Measurements from ENCODE around the gene B3GALNT2. TPM values are rescaled to one million over a fixed set of nuclear protein-coding genes. Genes with fewer than 3 reads are reported as not detected.

B3GALNT2 gene
- total RNA-seq, 2 experiments from 2014 or later, result 10.7 to 13.1 TPM

DNA sequence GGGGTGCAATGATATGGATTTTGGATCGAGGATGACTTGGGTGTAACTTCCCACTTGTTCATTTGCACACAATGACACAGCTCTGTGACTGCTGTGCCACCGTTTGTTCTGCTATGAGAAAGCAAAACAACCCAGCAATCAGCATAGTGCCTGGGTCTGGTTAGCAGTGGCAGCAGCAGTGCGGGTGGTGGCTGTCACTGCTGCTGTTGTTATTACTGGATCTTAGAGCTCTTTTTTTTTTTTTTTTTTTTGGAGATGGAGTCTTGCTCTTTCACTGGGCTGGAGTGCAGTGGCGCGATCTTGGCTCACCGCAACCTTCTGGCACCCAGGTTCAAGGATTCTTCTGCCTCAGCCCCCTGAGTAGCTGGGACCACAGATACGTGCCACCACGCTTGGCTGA, 80.2 kb downstream of the B3GALNT2 start:
- TF ChIP-seq CTCF (IDR thresholded peaks at IDR 0.05), result no peak
- Mint-ChIP-seq H3K27me3 (no peaks in the 10 kb centered on the region), H3K4me1 (ENCODE audit: low read depth) (peaks cover 27% of the 10 kb centered on the region), H3K4me3 (no peak overlapping the region), H3K27ac (no peak overlapping the region), H3K9me3 (no peaks in the 10 kb centered on the region), H3K36me3 (ENCODE audit: low read depth) (peaks cover 7% of the 10 kb centered on the region)
- intact Hi-C loops (cut with micrococcal nuclease), result no loop called here
- ChIA-PET CTCF (interaction anchor here (1.3 to 1.4 kb wide), 2 partner anchors 319 to 331 kb away, joined by 3 to 4 read pairs; no protein-coding TSS in a partner anchor), POLR2A (interaction anchor here (0.9 kb wide), 1 partner anchor 317 kb away, joined by 4 read pairs; no protein-coding TSS in a partner anchor)
- ATAC-seq, result no peak
- no peak for DNase-seq

DNA sequence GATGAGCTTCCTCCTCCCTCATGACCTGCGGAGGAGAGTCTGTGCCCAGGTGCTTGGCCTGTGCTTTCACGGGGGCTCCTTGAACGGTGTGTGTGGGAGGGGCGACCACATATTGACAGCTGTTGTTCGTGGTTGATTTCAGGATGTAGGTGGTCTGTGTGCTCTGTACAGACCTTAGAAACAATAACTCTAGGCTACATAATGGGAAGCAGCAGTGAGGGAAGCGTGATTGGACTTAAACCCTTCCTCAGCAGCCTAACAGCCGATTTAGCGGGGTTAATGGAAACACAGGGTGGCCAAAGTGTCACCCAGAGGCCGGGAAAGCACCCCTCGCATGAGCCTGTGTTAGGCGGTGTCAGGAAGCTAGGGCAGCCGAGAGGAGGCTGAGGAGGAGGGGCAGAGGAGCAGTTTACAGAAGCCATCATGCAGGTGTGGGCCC, 81.0 kb downstream of the B3GALNT2 start:
- peaks cover 7% of the 10 kb centered on the region for H3K36me3 Mint-ChIP-seq (ENCODE audit: low read depth)
- peak; percentile 74 for DNase-seq
- intact Hi-C loops (cut with micrococcal nuclease), result no loop called here
- ChIA-PET CTCF (interaction anchor here (1.3 to 1.4 kb wide), 2 partner anchors 320 to 330 kb away, joined by 3 read pairs; no protein-coding TSS in a partner anchor), POLR2A (interaction anchor here (0.9 to 1.4 kb wide), 3 partner anchors 82 to 316 kb away, joined by 3 to 5 read pairs (median 4); partner anchors contain the start of gene B3GALNT2)
- peak; percentile 94 for ATAC-seq
- H3K27ac Mint-ChIP-seq, result peak overlapping the region; percentile 54
- H3K27me3 Mint-ChIP-seq, result no peaks in the 10 kb centered on the region
- H3K4me3 Mint-ChIP-seq, result peak overlapping the region; percentile 18
- H3K4me1 Mint-ChIP-seq (ENCODE audit: low read depth), result peaks cover 27% of the 10 kb centered on the region
- H3K9me3 Mint-ChIP-seq, result no peaks in the 10 kb centered on the region
- no peak for TF ChIP-seq CTCF (IDR thresholded peaks at IDR 0.05)

DNA sequence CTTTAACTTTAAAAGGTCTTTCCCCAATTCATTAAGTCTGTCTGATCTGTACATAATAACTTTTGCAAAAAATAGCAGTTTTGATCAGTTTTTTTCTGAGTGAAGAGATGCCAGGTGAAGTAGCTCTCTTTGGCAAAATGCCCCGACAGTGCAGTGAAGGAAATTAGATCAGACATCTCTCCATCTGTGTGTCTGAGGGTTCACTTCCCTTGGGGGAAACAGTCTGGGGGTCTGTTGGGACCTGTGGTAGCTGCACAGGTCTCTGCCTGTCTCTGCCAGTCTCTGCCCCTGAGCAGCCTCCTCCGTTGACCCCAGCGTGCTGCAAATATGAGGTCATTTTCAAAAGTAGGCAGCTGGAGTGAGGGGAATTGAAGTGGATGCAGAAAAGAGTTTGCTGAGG, 82.5 kb downstream of the B3GALNT2 start:
- ATAC-seq (no peak), DNase-seq (no peak)
- no peaks in the 10 kb centered on the region for H3K27me3 Mint-ChIP-seq
- no peak overlapping the region for H3K27ac Mint-ChIP-seq
- no peaks in the 10 kb centered on the region for H3K9me3 Mint-ChIP-seq
- intact Hi-C loops (cut with micrococcal nuclease), result no loop called here
- H3K4me3 Mint-ChIP-seq, result no peak overlapping the region
- POLR2A ChIA-PET, result no interaction called here
- peaks cover 10% of the 10 kb centered on the region for H3K36me3 Mint-ChIP-seq (ENCODE audit: low read depth)
- CTCF ChIA-PET, result interaction anchor here (1.2 to 1.4 kb wide), 3 partner anchors 317 to 320 kb away, joined by 3 to 4 read pairs (median 3); no protein-coding TSS in a partner anchor
- H3K4me1 Mint-ChIP-seq (ENCODE audit: low read depth), result peaks cover 27% of the 10 kb centered on the region
- no peak for TF ChIP-seq CTCF (IDR thresholded peaks at IDR 0.05)

GRCh38 chr1:235417086-235417697, 87.1 kb downstream of the B3GALNT2 start:
- intact Hi-C loops (cut with micrococcal nuclease), result loop anchor here (1.0 to 5.0 kb wide), 4 partner anchors 90 to 320 kb away; partner anchors contain the start of genes ARID4B and GGPS1
- TF ChIP-seq CTCF (IDR thresholded peaks at IDR 0.05), result peak; percentile 81
- ATAC-seq (peak; percentile 81), DNase-seq (peak; percentile 79)
- H3K9me3 Mint-ChIP-seq, result no peaks in the 10 kb centered on the region
- ChIA-PET CTCF (interaction anchor here (0.6 to 4.0 kb wide), 85 partner anchors 9 to 928 kb away, joined by 3 to 56 read pairs (median 5); partner anchors contain the start of genes B3GALNT2 and RBM34), POLR2A (no interaction called here)
- no peak overlapping the region for H3K4me3 Mint-ChIP-seq
- peaks cover 6% of the 10 kb centered on the region for H3K4me1 Mint-ChIP-seq (ENCODE audit: low read depth)
- no peak overlapping the region for H3K27ac Mint-ChIP-seq
- no peaks in the 10 kb centered on the region for H3K27me3 Mint-ChIP-seq
- peaks cover 11% of the 10 kb centered on the region for H3K36me3 Mint-ChIP-seq (ENCODE audit: low read depth)

DNA sequence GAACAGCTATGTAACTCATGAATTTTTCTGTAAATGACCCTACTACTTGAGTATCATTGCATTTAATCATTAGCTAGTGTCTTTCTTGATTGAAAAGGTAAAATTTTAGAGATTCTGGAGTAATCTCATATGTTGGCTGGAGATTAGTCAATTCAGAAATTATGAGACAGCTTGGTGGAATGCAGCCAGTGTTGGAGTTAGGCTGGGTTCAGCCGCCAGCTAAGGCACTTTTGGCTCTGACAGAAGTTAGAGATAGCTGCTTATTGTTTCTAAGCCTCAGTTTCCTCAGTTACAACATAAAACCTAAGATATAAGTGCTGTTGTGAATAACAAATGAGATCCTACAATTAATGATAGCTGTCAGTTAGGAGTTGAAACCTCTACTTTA, 87.6 kb downstream of the B3GALNT2 start:
- no peak for TF ChIP-seq CTCF (IDR thresholded peaks at IDR 0.05)
- H3K36me3 Mint-ChIP-seq (ENCODE audit: low read depth), result peaks cover 11% of the 10 kb centered on the region
- H3K27me3 Mint-ChIP-seq, result no peaks in the 10 kb centered on the region
- no peak overlapping the region for H3K27ac Mint-ChIP-seq
- H3K4me3 Mint-ChIP-seq, result no peak overlapping the region
- DNase-seq, result no peak
- intact Hi-C loops (cut with micrococcal nuclease), result loop anchor here (1.0 to 5.0 kb wide), 4 partner anchors 89 to 320 kb away; partner anchors contain the start of genes ARID4B and GGPS1
- no peaks in the 10 kb centered on the region for H3K9me3 Mint-ChIP-seq
- ChIA-PET POLR2A (interaction anchor here (0.6 kb wide), 1 partner anchor 160 kb away, joined by 3 read pairs; no protein-coding TSS in a partner anchor), CTCF (interaction anchor here (0.6 to 4.0 kb wide), 88 partner anchors 8 to 928 kb away, joined by 3 to 56 read pairs (median 5); partner anchors contain the start of genes B3GALNT2 and RBM34)
- no peak for ATAC-seq
- peaks cover 4% of the 10 kb centered on the region for H3K4me1 Mint-ChIP-seq (ENCODE audit: low read depth)

Data from activated CD8-positive, alpha-beta T cell treated with anti-CD3 and anti-CD28 coated beads for 36 hours (primary cell).